IMR-90 (cell line): ENCODE results near the gene IFNAR2. TPM values are rescaled to one million over a fixed set of nuclear protein-coding genes. Genes with fewer than 3 reads are reported as not detected.

ENCODE experiments used
- ATAC-seq: fragments of 200-7000 bp; cut with Tn5 transposase; 2 replicates; pipeline ENCODE4 v1.9.1; 2020; ENCODE audit warnings: low read depth, mild to moderate bottlenecking, moderate library complexity
- BruUV-seq: library from RNA; stranded (reverse); fragments of 400-500 nt; replicated peaks from 2 replicates; lab custom pipeline; 2021; lab: Mats Ljungman, UMichigan
- CTCF ChIA-PET: fragments of 300-600 bp; formaldehyde crosslinking; extraction: SDS; loops from one replicate; lab custom pipeline; 2021; ENCODE audit warnings: antibody characterized with exemption; lab: Yijun Ruan, JAX
- POLR2A ChIA-PET: fragments of 300-600 bp; sonication (Branson Sonifier 250); formaldehyde crosslinking; loops from one replicate; lab custom pipeline; 2022; ENCODE audit warnings: antibody characterized with exemption; ENCODE audit not compliant: unreplicated experiment; lab: Charles Lee
- DNase-seq: peaks from one replicate; pipeline ENCODE4 v3.0.0; 2013
- H2AFZ ChIP-seq: replicated peaks from 2 replicates; pipeline ENCODE3; 2013; ENCODE audit warnings: low read length, mild to moderate bottlenecking; ENCODE audit not compliant: poor library complexity
- H2AK5ac ChIP-seq: 2 replicates; pipeline ENCODE4 v1.6.1; 2013; ENCODE audit warnings: low read depth, low read length, inconsistent platforms
- H2AK9ac ChIP-seq: replicated peaks from 2 replicates; pipeline ENCODE3; 2013; ENCODE audit warnings: mild to moderate bottlenecking, low read depth, low read length, moderate library complexity; ENCODE audit not compliant: poor library complexity
- H2BK120ac ChIP-seq: 2 replicates; pipeline ENCODE4 v1.6.1; 2013; ENCODE audit warnings: low read depth, low read length, inconsistent platforms
- H2BK15ac ChIP-seq: 3 replicates; pipeline ENCODE4 v1.6.1; 2013; ENCODE audit warnings: low read depth, low read length, inconsistent platforms
- H2BK20ac ChIP-seq: 2 replicates; pipeline ENCODE4 v1.6.1; 2013; ENCODE audit warnings: low read depth, mild to moderate bottlenecking, inconsistent platforms, low read length, moderate library complexity
- H2BK5ac ChIP-seq: 2 replicates; pipeline ENCODE4 v1.6.1; 2013; ENCODE audit warnings: mild to moderate bottlenecking, low read depth, low read length, inconsistent platforms; ENCODE audit not compliant: poor library complexity, severe bottlenecking
- H3K14ac ChIP-seq: replicated peaks from 2 replicates; pipeline ENCODE4 v1.6.1; 2013; ENCODE audit warnings: low read depth, low read length, inconsistent platforms
- H3K18ac ChIP-seq: 2 replicates; pipeline ENCODE4 v1.6.1; 2013; ENCODE audit warnings: low read depth, low read length, control low read depth
- H3K23ac ChIP-seq: 2 replicates; pipeline ENCODE4 v1.6.1; 2013; ENCODE audit warnings: low read depth, low read length, inconsistent platforms
- H3K27ac ChIP-seq: 2 replicates; pipeline ENCODE4 v1.5.1; 2013; ENCODE audit warnings: mild to moderate bottlenecking, control low read depth, low read length; ENCODE audit not compliant: insufficient read depth
- H3K27me3 ChIP-seq: 2 replicates; pipeline ENCODE4 v1.6.1; 2013; ENCODE audit warnings: low read length; ENCODE audit not compliant: control insufficient read depth, insufficient read depth
- H3K36me3 ChIP-seq: 2 replicates; pipeline ENCODE4 v1.6.1; 2013; ENCODE audit warnings: low read length, mixed read lengths; ENCODE audit not compliant: control insufficient read depth, insufficient read depth
- H3K4ac ChIP-seq: 2 replicates; pipeline ENCODE4 v1.6.1; 2013; ENCODE audit warnings: low read depth, low read length, inconsistent platforms
- H3K4me1 ChIP-seq: 2 replicates; pipeline ENCODE4 v1.6.1; 2013; ENCODE audit warnings: low read length, mixed read lengths; ENCODE audit not compliant: control insufficient read depth, insufficient read depth
- H3K4me2 ChIP-seq: 2 replicates; pipeline ENCODE4 v1.6.1; 2013; ENCODE audit warnings: low read depth, mild to moderate bottlenecking, control low read depth, low read length, moderate library complexity
- H3K4me3 ChIP-seq: 2 replicates; pipeline ENCODE4 v1.5.1; 2013; ENCODE audit warnings: low read depth, mild to moderate bottlenecking, control low read depth, low read length, moderate library complexity; ENCODE audit not compliant: insufficient read depth
- H3K56ac ChIP-seq: 2 replicates; pipeline ENCODE4 v1.6.1; 2013; ENCODE audit warnings: low read length, inconsistent platforms; ENCODE audit not compliant: insufficient read depth; ENCODE audit errors: extremely low read depth
- H3K79me1 ChIP-seq, 2 experiments: 2 replicates each; pipeline ENCODE4 v1.6.1; 2013; ENCODE audit warnings: low read length in 2 of 2, inconsistent platforms in 1 of 2, low read depth in 1 of 2
- H3K9ac ChIP-seq: 2 replicates; pipeline ENCODE4 v1.6.1; 2013; ENCODE audit warnings: low read depth, low read length, control low read depth
- H3K9me1 ChIP-seq: 2 replicates; pipeline ENCODE4 v1.6.1; 2013; ENCODE audit warnings: low read length, inconsistent platforms; ENCODE audit not compliant: insufficient read depth
- H3K9me3 ChIP-seq: 2 replicates; pipeline ENCODE4 v1.6.1; 2013; ENCODE audit warnings: low read length; ENCODE audit not compliant: control insufficient read depth, insufficient read depth
- H4K20me1 ChIP-seq: 2 replicates; pipeline ENCODE4 v1.6.1; 2013; ENCODE audit warnings: low read length, inconsistent platforms; ENCODE audit not compliant: insufficient read depth
- H4K5ac ChIP-seq: 2 replicates; pipeline ENCODE4 v1.6.1; 2013; ENCODE audit warnings: mild to moderate bottlenecking, low read depth, low read length, control low read depth
- H4K8ac ChIP-seq, 2 experiments: 2 replicates each; pipeline ENCODE4 v1.6.1; 2013; ENCODE audit warnings: low read depth in 2 of 2, low read length in 2 of 2, control low read depth in 1 of 2, inconsistent platforms in 1 of 2
- H4K91ac ChIP-seq: 2 replicates; pipeline ENCODE4 v1.6.1; 2013; ENCODE audit warnings: low read depth, low read length, inconsistent platforms; ENCODE audit not compliant: insufficient read depth
- BHLHE40 ChIP-seq: fragments of 150-350 bp; IDR thresholded peaks from 2 replicates; pipeline ENCODE4 v1.6.1; 2016; ENCODE audit warnings: mild to moderate bottlenecking, low read depth, low read length
- CEBPB ChIP-seq: IDR thresholded peaks from 2 replicates; pipeline ENCODE4 v1.6.1; 2012; ENCODE audit warnings: low read depth, low read length, improper control_type of control experiment
- CHD1 ChIP-seq: IDR thresholded peaks from 2 replicates; pipeline ENCODE4 v1.6.1; 2012; ENCODE audit warnings: low read depth, low read length, improper control_type of control experiment
- CTCF ChIP-seq: conservative IDR thresholded peaks from 2 replicates; pipeline ENCODE4 v1.5.1; 2012; ENCODE audit warnings: mild to moderate bottlenecking, low read depth, low read length, improper control_type of control experiment
- ELK1 ChIP-seq: fragments of 150-350 bp; IDR thresholded peaks from 2 replicates; pipeline ENCODE4 v1.6.1; 2016; ENCODE audit warnings: low read depth, mild to moderate bottlenecking, low read length, moderate library complexity, borderline replicate concordance
- FOS ChIP-seq: fragments of 150-350 bp; IDR thresholded peaks from 2 replicates; pipeline ENCODE4 v1.6.1; 2016; ENCODE audit warnings: low read depth, low read length
- MAFK ChIP-seq: IDR thresholded peaks from 2 replicates; pipeline ENCODE4 v1.6.1; 2012; ENCODE audit warnings: low read depth, low read length, improper control_type of control experiment
- NFE2L2 ChIP-seq: fragments of 150-350 bp; IDR thresholded peaks from 2 replicates; pipeline ENCODE4 v1.6.1; 2016; ENCODE audit warnings: low read depth, mild to moderate bottlenecking, low read length
- RAD21 ChIP-seq: IDR thresholded peaks from 2 replicates; pipeline ENCODE4 v1.6.1; 2012; ENCODE audit warnings: low read length, improper control_type of control experiment
- RFX5 ChIP-seq: IDR thresholded peaks from 2 replicates; pipeline ENCODE4 v1.8.0; 2012; ENCODE audit warnings: low read depth, mild to moderate bottlenecking, low read length, moderate library complexity
- SMC3 ChIP-seq: fragments of 150-350 bp; IDR thresholded peaks from 2 replicates; pipeline ENCODE4 v1.6.1; 2016; ENCODE audit warnings: low read depth, mild to moderate bottlenecking, antibody characterized with exemption, low read length, moderate library complexity
- USF2 ChIP-seq: fragments of 150-350 bp; IDR thresholded peaks from 2 replicates; pipeline ENCODE4 v1.6.1; 2017; ENCODE audit warnings: mild to moderate bottlenecking, antibody characterized with exemption, low read length, low read depth
- WGBS, 2 experiments: methylation state at CpG; one replicate each; pipeline versions ENCODE4 v1.1.5 to v1.1.7; 2013; ENCODE audit warnings: missing lambda C conversion rate in 2 of 2; ENCODE audit not compliant: insufficient read length in 1 of 2; ENCODE audit errors: extremely low coverage in 2 of 2; 5-methylcytosine and 5-hydroxymethylcytosine counted together
- dilution Hi-C: fragments of 300-500 bp; cut with HindIII; formaldehyde crosslinking; loops from one replicate; pipeline ENCODE4 v1.14.3; 2018; ENCODE audit warnings: low sequenced_read_pairs; ENCODE audit not compliant: unreplicated experiment
- in situ Hi-C: fragments of 300-500 bp; cut with MboI; formaldehyde crosslinking; loops from 3 replicates; pipeline ENCODE4 v1.14.3; 2019; ENCODE audit warnings: low sequenced_read_pairs, inconsistent platforms, mixed read lengths
- intact Hi-C: fragments of 100-400 bp; cut with micrococcal nuclease; formaldehyde crosslinking; loops from 2 replicates; pipeline ENCODE4 v1.10.0; 2022
- polyA plus RNA-seq, 3 experiments: library from polyadenylated mRNA; depleted of rRNA; stranded (reverse); fragments of >200 nt; gene quantifications; 2 replicates each; pipeline ENCODE4 v1.2.3, GENCODE V29; 2012; ENCODE audit warnings: low replicate concordance in 1 of 3
- total RNA-seq: library from RNA; depleted of rRNA; stranded (reverse); fragments of >200 nt; gene quantifications from 2 replicates; pipeline ENCODE4 v1.2.3, GENCODE V29; 2012

The IFNAR2 gene
- total and polyA plus RNA-seq, 2 of the 4 experiments (the other 2 are of a cell fraction): 6.3 to 13.9 TPM

GRCh38 chr21:33236013-33236686 lies 6.4 kb downstream of the IFNAR2 start:
- H2BK20ac ChIP-seq: no peak overlapping the region
- intact Hi-C loops (no loop called here), in situ Hi-C loops (no loop called here), dilution Hi-C loops (no loop called here)
- H4K20me1 ChIP-seq: peaks cover 15% of the 10 kb centered on the region; the same call in 1 of the 2 replicates
- H3K23ac ChIP-seq: no peak overlapping the region
- no peaks in the 10 kb centered on the region for H3K27me3 ChIP-seq
- BruUV-seq: no TSS peak
- no peak overlapping the region for H3K56ac ChIP-seq
- no peak overlapping the region for H3K27ac ChIP-seq
- H2BK15ac ChIP-seq: no peak overlapping the region
- no peak overlapping the region for H2AFZ ChIP-seq
- no peak overlapping the region for H2BK5ac ChIP-seq
- no peak overlapping the region for H2AK9ac ChIP-seq
- H4K91ac ChIP-seq: no peak overlapping the region
- no peak overlapping the region for H3K4ac ChIP-seq
- no peak overlapping the region for H4K8ac ChIP-seq
- no peak overlapping the region for H3K4me2 ChIP-seq
- no peaks in the 10 kb centered on the region for H3K9me3 ChIP-seq
- H3K14ac ChIP-seq: no peak overlapping the region
- H3K9me1 ChIP-seq: peaks cover 7% of the 10 kb centered on the region; the same call in 1 of the 2 replicates
- H2AK5ac ChIP-seq: no peak overlapping the region
- peaks cover 6% of the 10 kb centered on the region for H3K4me1 ChIP-seq
- H2BK120ac ChIP-seq: no peak overlapping the region
- ATAC-seq (no peak), DNase-seq (no peak)
- ChIA-PET CTCF (no interaction called here), POLR2A (no interaction called here)
- H3K36me3 ChIP-seq: no peaks in the 10 kb centered on the region
- H4K5ac ChIP-seq: no peak overlapping the region
- H3K9ac ChIP-seq: no peak overlapping the region
- H3K18ac ChIP-seq: no peak overlapping the region
- no CpG with 5 or more reads among the region's 6 CpGs for WGBS, 2 experiments
- peaks cover 28 to 46% of the 10 kb centered on the region in 2 experiments for H3K79me1 ChIP-seq
- TF ChIP-seq MAFK: no peak
- no peak for TF ChIP-seq FOS
- TF ChIP-seq RAD21: no peak
- no peak for TF ChIP-seq RFX5
- TF ChIP-seq CEBPB: no peak
- no peak for TF ChIP-seq NFE2L2
- TF ChIP-seq CTCF: no peak
- no peak for TF ChIP-seq BHLHE40
- TF ChIP-seq SMC3: no peak
- TF ChIP-seq CHD1: no peak
- TF ChIP-seq ELK1: no peak
- no peak for TF ChIP-seq USF2
- H3K4me3 ChIP-seq: no peak overlapping the region
